SU-DHL-6 (cell line): ENCODE data around the gene CXCR6.

ENCODE experiments used
- H2AFZ ChIP-seq: fragments of 200-600 bp; sonication (generic); 2 replicates; pipeline ENCODE4 v1.6.1; 2014; ENCODE audit warnings: low read depth, mild to moderate bottlenecking, moderate library complexity, mixed read lengths, antibody characterized with exemption, low read length; ENCODE audit not compliant: severe bottlenecking
- H3F3A ChIP-seq: fragments of 200-600 bp; shearing (Covaris generic); 2 replicates; pipeline ENCODE4 v1.6.0; 2016; ENCODE audit warnings: antibody characterized with exemption, mild to moderate bottlenecking; ENCODE audit not compliant: insufficient read depth
- H3K27ac ChIP-seq: fragments of 200-600 bp; sonication (generic); 2 replicates; pipeline ENCODE4 v1.5.1; 2016; ENCODE audit warnings: low read depth, mild to moderate bottlenecking, low read length, moderate library complexity, mixed read lengths
- H3K27me3 ChIP-seq: fragments of 200-600 bp; sonication (generic), shearing (Covaris generic); 2 replicates; pipeline ENCODE4 v1.6.0; 2014; ENCODE audit warnings: mild to moderate bottlenecking, low read length
- H3K36me3 ChIP-seq: fragments of 200-600 bp; sonication (generic); 2 replicates; pipeline ENCODE4 v1.6.1; 2014; ENCODE audit warnings: mild to moderate bottlenecking, low read length, mixed read lengths
- H3K4me2 ChIP-seq: fragments of 300-600, 200-600 bp; shearing (Covaris generic), sonication (generic); 2 replicates; pipeline ENCODE4 v1.6.0; 2014; ENCODE audit warnings: low read length, low read depth, mild to moderate bottlenecking; ENCODE audit not compliant: poor library complexity, severe bottlenecking
- H3K4me3 ChIP-seq: fragments of 200-600 bp; sonication (generic); 2 replicates; pipeline ENCODE4 v1.5.1; 2014; ENCODE audit warnings: antibody characterized with exemption, low read length, mild to moderate bottlenecking, mixed read lengths; ENCODE audit not compliant: insufficient read depth, poor library complexity, severe bottlenecking
- H3K79me2 ChIP-seq: fragments of 200-600 bp; sonication (generic); 2 replicates; pipeline ENCODE4 v1.6.1; 2014; ENCODE audit warnings: mild to moderate bottlenecking, low read length, moderate library complexity; ENCODE audit not compliant: insufficient read depth
- H3K9ac ChIP-seq: fragments of 200-600 bp; sonication (generic); 2 replicates; pipeline ENCODE4 v1.7.0; 2014; ENCODE audit warnings: mild to moderate bottlenecking, low read length
- H3K9me2 ChIP-seq: fragments of 200-600 bp; sonication (generic); replicated peaks from 2 replicates; pipeline ENCODE4 v1.6.1; 2014; ENCODE audit warnings: low read length; ENCODE audit not compliant: insufficient read depth
- H3K9me3 ChIP-seq: fragments of 200-600 bp; sonication (generic); 2 replicates; pipeline ENCODE4 v1.6.1; 2014; ENCODE audit warnings: low read length, mixed read lengths; ENCODE audit not compliant: insufficient read depth
- H4K20me1 ChIP-seq: fragments of 200-600 bp; sonication (generic); 2 replicates; pipeline ENCODE4 v1.6.1; 2014; ENCODE audit warnings: low read depth, mild to moderate bottlenecking, antibody characterized with exemption, low read length, moderate library complexity, mixed read lengths
- EZH2phosphoT487 ChIP-seq: fragments of 200-600 bp; sonication (generic), shearing (Covaris generic); conservative IDR thresholded peaks from 2 replicates; pipeline ENCODE4 v1.6.1; 2018; ENCODE audit warnings: mild to moderate bottlenecking, antibody characterized with exemption, low read length, moderate library complexity, mixed read lengths
- TF ChIP-seq, protein P1 (sequence below): fragments of 200-600 bp; sonication (generic); IDR thresholded peaks from one replicate; pipeline ENCODE4 v1.5.1; 2017; ENCODE audit warnings: antibody characterized with exemption, mild to moderate bottlenecking, low read length, moderate library complexity; ENCODE audit not compliant: insufficient read depth, poor library complexity, severe bottlenecking

The CXCR6 gene

DNA sequence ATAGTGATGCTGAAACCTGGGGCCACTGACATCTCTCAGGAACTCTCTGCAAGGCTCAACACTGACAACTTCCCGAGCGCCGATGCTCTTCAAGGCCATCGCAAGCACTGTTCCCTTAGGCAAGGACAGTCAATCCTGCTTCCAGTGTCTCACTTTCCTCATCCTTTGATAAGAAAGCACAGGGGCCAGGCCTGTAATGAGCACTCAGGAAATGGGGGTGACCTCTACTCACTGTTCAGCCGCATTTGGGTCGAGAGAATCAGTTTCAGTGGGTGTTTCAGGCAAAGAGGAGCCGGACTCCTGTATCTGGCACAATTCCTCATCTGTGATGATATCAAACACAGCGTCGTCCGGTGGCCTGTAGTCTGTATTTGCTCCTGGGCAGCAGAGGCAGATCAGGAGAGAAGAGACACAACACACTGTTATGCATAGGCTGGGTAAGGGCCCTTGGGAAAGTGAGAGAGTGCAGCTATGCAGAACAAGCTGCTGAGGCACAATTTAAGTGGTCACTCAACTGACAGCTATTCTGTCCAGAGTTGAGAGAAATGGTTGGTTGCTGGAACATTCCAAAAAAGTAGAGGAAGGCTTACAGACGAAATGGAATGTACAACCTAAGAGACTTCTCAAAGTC, 11.9 kb downstream of the CXCR6 start:
- Histone ChIP-seq H3K4me2 (no peak overlapping the region), H3K79me2 (no peaks in the 10 kb centered on the region), H3K9me2 (no peaks in the 10 kb centered on the region), H2AFZ (no peak overlapping the region), H3K36me3 (peaks cover 14% of the 10 kb centered on the region; the same call in 1 of the 2 replicates), H3K9ac (no peak overlapping the region), H3K27ac (no peak overlapping the region), H3K9me3 (no peaks in the 10 kb centered on the region), H3F3A (no peaks in the 10 kb centered on the region), H3K4me3 (no peak overlapping the region), H4K20me1 (no peaks in the 10 kb centered on the region), H3K27me3 (no peaks in the 10 kb centered on the region)
- no peak for TF ChIP-seq EZH2phosphoT487
- TF ChIP-seq, protein P1, sequence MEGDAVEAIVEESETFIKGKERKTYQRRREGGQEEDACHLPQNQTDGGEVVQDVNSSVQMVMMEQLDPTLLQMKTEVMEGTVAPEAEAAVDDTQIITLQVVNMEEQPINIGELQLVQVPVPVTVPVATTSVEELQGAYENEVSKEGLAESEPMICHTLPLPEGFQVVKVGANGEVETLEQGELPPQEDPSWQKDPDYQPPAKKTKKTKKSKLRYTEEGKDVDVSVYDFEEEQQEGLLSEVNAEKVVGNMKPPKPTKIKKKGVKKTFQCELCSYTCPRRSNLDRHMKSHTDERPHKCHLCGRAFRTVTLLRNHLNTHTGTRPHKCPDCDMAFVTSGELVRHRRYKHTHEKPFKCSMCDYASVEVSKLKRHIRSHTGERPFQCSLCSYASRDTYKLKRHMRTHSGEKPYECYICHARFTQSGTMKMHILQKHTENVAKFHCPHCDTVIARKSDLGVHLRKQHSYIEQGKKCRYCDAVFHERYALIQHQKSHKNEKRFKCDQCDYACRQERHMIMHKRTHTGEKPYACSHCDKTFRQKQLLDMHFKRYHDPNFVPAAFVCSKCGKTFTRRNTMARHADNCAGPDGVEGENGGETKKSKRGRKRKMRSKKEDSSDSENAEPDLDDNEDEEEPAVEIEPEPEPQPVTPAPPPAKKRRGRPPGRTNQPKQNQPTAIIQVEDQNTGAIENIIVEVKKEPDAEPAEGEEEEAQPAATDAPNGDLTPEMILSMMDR, result no peak

DNA sequence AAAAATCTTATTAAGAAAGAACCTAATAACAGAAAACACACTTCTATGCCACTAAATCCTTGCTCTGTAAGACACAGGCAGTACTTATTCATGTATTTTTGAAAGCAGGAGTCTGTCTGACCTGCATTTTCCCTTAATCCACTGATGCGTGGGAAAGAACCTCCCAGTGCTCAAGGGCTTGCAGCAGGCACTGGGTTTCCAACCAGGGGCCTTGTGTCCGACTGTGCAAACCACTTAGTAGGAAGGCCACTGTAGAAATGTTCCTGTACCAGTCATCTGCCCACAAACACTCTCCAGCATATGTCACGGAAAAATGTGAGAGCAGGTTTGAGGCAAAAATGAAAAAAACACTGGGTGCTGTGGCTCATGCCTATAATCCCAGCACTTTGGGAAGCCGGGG, 12.4 kb downstream of the CXCR6 start:
- H3K4me3 ChIP-seq, result no peak overlapping the region
- H3K36me3 ChIP-seq, result peaks cover 18% of the 10 kb centered on the region; the same call in 1 of the 2 replicates
- no peak overlapping the region for H3K9ac ChIP-seq
- H3K9me2 ChIP-seq, result no peaks in the 10 kb centered on the region
- no peak overlapping the region for H2AFZ ChIP-seq
- H4K20me1 ChIP-seq, result no peaks in the 10 kb centered on the region
- no peak overlapping the region for H3K27ac ChIP-seq
- H3K9me3 ChIP-seq, result no peaks in the 10 kb centered on the region
- TF ChIP-seq, protein P1, result no peak
- no peak for TF ChIP-seq EZH2phosphoT487
- H3K79me2 ChIP-seq, result no peaks in the 10 kb centered on the region
- no peak overlapping the region for H3K4me2 ChIP-seq
- H3K27me3 ChIP-seq, result no peaks in the 10 kb centered on the region
- H3F3A ChIP-seq, result no peaks in the 10 kb centered on the region

DNA sequence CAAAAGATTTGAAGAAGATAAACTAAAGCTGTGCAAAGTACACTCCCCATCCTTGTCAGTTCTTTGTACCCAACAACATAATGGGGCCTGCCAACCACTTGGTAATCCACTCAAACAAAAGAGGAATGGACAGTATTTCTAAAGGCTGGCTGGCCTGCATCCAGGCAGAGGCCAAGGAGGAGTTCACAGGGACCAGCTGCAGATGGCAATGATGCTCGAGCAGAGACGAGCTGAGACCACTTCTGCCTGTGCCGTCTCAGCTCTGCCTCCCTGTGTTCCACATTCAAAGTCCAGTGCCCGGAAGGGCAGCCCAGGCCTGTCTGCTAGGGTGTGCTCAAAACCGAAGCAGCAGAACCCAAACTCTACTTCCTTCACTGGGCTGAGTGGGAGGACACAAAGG, 14.3 kb downstream of the CXCR6 start:
- Histone ChIP-seq H3K4me3 (no peak overlapping the region), H3K79me2 (no peaks in the 10 kb centered on the region), H3K27me3 (no peaks in the 10 kb centered on the region), H3K27ac (no peak overlapping the region), H3K4me2 (no peak overlapping the region), H2AFZ (no peak overlapping the region), H4K20me1 (no peaks in the 10 kb centered on the region), H3K9ac (no peak overlapping the region), H3K9me3 (no peaks in the 10 kb centered on the region), H3K36me3 (peaks cover 24% of the 10 kb centered on the region; the same call in 1 of the 2 replicates), H3F3A (no peaks in the 10 kb centered on the region), H3K9me2 (no peaks in the 10 kb centered on the region)
- TF ChIP-seq, protein P1, result no peak
- TF ChIP-seq EZH2phosphoT487, result no peak
